GM12892 (cell line): ENCODE data around the gene EXOC1L.

Experiments used
- POLR2A ChIP-seq: IDR thresholded peaks from 2 replicates; pipeline ENCODE4 v1.6.1; 2011; ENCODE audit warnings: low read depth, low read length, control low read depth
- POLR2AphosphoS5 ChIP-seq: IDR thresholded peaks from 2 replicates; pipeline ENCODE4 v1.6.1; 2011; ENCODE audit warnings: low read depth, low read length, control low read depth
- TAF1 ChIP-seq: IDR thresholded peaks from 2 replicates; pipeline ENCODE4 v1.6.1; 2011; ENCODE audit warnings: low read depth, mild to moderate bottlenecking, control low read depth, low read length, borderline replicate concordance

DNA sequence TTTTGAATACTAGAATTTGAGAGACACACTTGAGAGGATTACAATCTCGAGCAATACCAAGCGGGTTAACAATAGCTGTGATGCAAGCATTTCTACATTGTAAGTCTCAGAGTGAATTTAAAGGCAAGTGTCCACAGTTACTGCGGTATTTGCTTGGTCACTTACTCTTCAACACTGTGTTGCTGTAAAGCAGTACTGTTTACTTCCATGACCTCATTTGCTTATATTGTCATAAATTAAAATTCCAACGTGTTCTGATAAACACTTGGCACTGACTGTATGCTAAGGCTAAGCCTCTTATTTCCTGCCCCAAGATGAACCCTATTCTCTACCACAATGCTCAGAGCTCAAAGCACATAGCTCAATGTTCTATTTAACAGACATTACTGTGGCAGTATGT, 11.1 kb downstream of the EXOC1L start:
- TF ChIP-seq TAF1 (no peak), POLR2A (no peak), POLR2AphosphoS5 (no peak)
